H9 (cell line): ENCODE measurements around the gene PLXNA4. TPM values are rescaled to one million over a fixed set of nuclear protein-coding genes. Genes with fewer than 3 reads are reported as not detected.

Experiments
- DNase-seq: peaks from one replicate; pipeline ENCODE4 v3.0.0-alpha.2; 2017
- H2AFZ ChIP-seq: one replicate; pipeline ENCODE4 v1.6.1; 2013; ENCODE audit warnings: mild to moderate bottlenecking, low read length, control low read depth, moderate library complexity
- H2AK5ac ChIP-seq: 2 replicates; pipeline ENCODE4 v1.6.1; 2013; ENCODE audit warnings: low read length, control low read depth, mixed read lengths; ENCODE audit not compliant: insufficient read length
- H2BK120ac ChIP-seq: one replicate; pipeline ENCODE4 v1.6.1; 2013; ENCODE audit warnings: low read depth, mild to moderate bottlenecking, low read length, control low read depth, inconsistent platforms; ENCODE audit not compliant: poor library complexity, severe bottlenecking
- H2BK12ac ChIP-seq: 2 replicates; pipeline ENCODE4 v1.6.1; 2013; ENCODE audit warnings: low read length, control low read depth, mixed read lengths, low read depth; ENCODE audit not compliant: insufficient read length
- H2BK15ac ChIP-seq: 2 replicates; pipeline ENCODE4 v1.6.1; 2013; ENCODE audit warnings: low read depth, low read length, control low read depth
- H2BK20ac ChIP-seq: one replicate; pipeline ENCODE4 v1.6.1; 2013; ENCODE audit warnings: low read depth, mild to moderate bottlenecking, low read length, control low read depth, inconsistent platforms; ENCODE audit not compliant: poor library complexity, severe bottlenecking
- H2BK5ac ChIP-seq: 2 replicates; pipeline ENCODE4 v1.6.1; 2013; ENCODE audit warnings: low read length, control low read depth, mixed read lengths; ENCODE audit not compliant: insufficient read length
- H3K14ac ChIP-seq: 2 replicates; pipeline ENCODE4 v1.6.1; 2013; ENCODE audit warnings: low read length, control low read depth; ENCODE audit not compliant: insufficient read depth
- H3K18ac ChIP-seq: 2 replicates; pipeline ENCODE4 v1.6.1; 2013; ENCODE audit warnings: low read depth, mild to moderate bottlenecking, mixed read lengths, low read length, control low read depth; ENCODE audit not compliant: insufficient read length
- H3K23ac ChIP-seq: 2 replicates; pipeline ENCODE4 v1.6.1; 2013; ENCODE audit warnings: low read length, control low read depth, mixed read lengths, low read depth; ENCODE audit not compliant: insufficient read length
- H3K23me2 ChIP-seq: 2 replicates; pipeline ENCODE4 v1.6.1; 2013; ENCODE audit warnings: low read depth, mild to moderate bottlenecking, mixed read lengths, low read length, control low read depth; ENCODE audit not compliant: insufficient read length, poor library complexity, severe bottlenecking
- H3K27ac ChIP-seq: 2 replicates; pipeline ENCODE4 v1.5.1; 2013; ENCODE audit warnings: low read length, control low read depth, mixed read lengths, low read depth; ENCODE audit not compliant: insufficient read length
- H3K27me3 ChIP-seq: 2 replicates; pipeline ENCODE4 v1.6.1; 2013; ENCODE audit warnings: low read length, control low read depth, inconsistent platforms; ENCODE audit not compliant: insufficient read depth
- H3K4ac ChIP-seq: 2 replicates; pipeline ENCODE4 v1.6.1; 2013; ENCODE audit warnings: low read depth, mild to moderate bottlenecking, control low read depth, inconsistent platforms, low read length, moderate library complexity
- H3K4me1 ChIP-seq: 2 replicates; pipeline ENCODE4 v1.6.1; 2013; ENCODE audit warnings: low read length, control low read depth, inconsistent platforms; ENCODE audit not compliant: insufficient read depth
- H3K4me2 ChIP-seq: 2 replicates; pipeline ENCODE4 v1.6.1; 2013; ENCODE audit warnings: low read length, control low read depth, mixed read lengths; ENCODE audit not compliant: insufficient read length, insufficient read depth
- H3K56ac ChIP-seq: 2 replicates; pipeline ENCODE4 v1.6.1; 2013; ENCODE audit warnings: low read depth, mild to moderate bottlenecking, mixed read lengths, low read length, control low read depth; ENCODE audit not compliant: insufficient read length
- H3K79me1 ChIP-seq: 2 replicates; pipeline ENCODE4 v1.6.1; 2013; ENCODE audit warnings: low read depth, mild to moderate bottlenecking, moderate library complexity, low read length, control low read depth, inconsistent platforms; ENCODE audit not compliant: insufficient read depth, poor library complexity, severe bottlenecking
- H3K79me2 ChIP-seq: 2 replicates; pipeline ENCODE4 v1.6.1; 2013; ENCODE audit warnings: low read length, control low read depth, inconsistent platforms; ENCODE audit not compliant: insufficient read depth
- H3K9ac ChIP-seq: 2 replicates; pipeline ENCODE4 v1.6.1; 2013; ENCODE audit warnings: low read length, control low read depth, mixed read lengths; ENCODE audit not compliant: insufficient read length; ENCODE audit errors: extremely low read depth
- H3K9me3 ChIP-seq: one replicate; pipeline ENCODE4 v1.6.1; 2013; ENCODE audit warnings: low read depth, low read length, inconsistent platforms; ENCODE audit not compliant: control insufficient read depth
- H3T11ph ChIP-seq: one replicate; pipeline ENCODE4 v1.6.1; 2013; ENCODE audit warnings: mild to moderate bottlenecking, low read length, control low read depth, inconsistent platforms
- H4K20me1 ChIP-seq: one replicate; pipeline ENCODE4 v1.6.1; 2013; ENCODE audit not compliant: control insufficient read depth, insufficient read length, insufficient read depth
- H4K5ac ChIP-seq: 2 replicates; pipeline ENCODE4 v1.6.1; 2013; ENCODE audit warnings: low read depth, mild to moderate bottlenecking, mixed read lengths, low read length, control low read depth; ENCODE audit not compliant: insufficient read length
- H4K8ac ChIP-seq: replicated peaks from 2 replicates; pipeline ENCODE4 v1.6.1; 2013; ENCODE audit warnings: low read length, control low read depth, mixed read lengths, low read depth; ENCODE audit not compliant: insufficient read length
- H4K91ac ChIP-seq: 2 replicates; pipeline ENCODE4 v1.6.1; 2013; ENCODE audit warnings: low read depth, mild to moderate bottlenecking, moderate library complexity, mixed read lengths, low read length, control low read depth; ENCODE audit not compliant: insufficient read length
- H3K27ac Mint-ChIP-seq, 3 experiments: 2 replicates in 2 of 3; 3 replicates in 1 of 3; pipeline ENCODE4 v1.8.0; 2020 to 2021; ENCODE audit warnings: mixed read lengths in 3 of 3, mild to moderate bottlenecking in 1 of 3, moderate library complexity in 1 of 3
- H3K27me3 Mint-ChIP-seq: 2 replicates; pipeline ENCODE4 v1.8.0; 2021; ENCODE audit warnings: low read depth, mild to moderate bottlenecking, moderate library complexity, mixed read lengths
- H3K36me3 Mint-ChIP-seq, 3 experiments: 2 replicates in 2 of 3; 3 replicates in 1 of 3; pipeline ENCODE4 v1.8.0; 2020 to 2021; ENCODE audit warnings: low read depth in 3 of 3, mixed read lengths in 3 of 3; ENCODE audit not compliant: insufficient read depth in 1 of 3
- H3K4me1 Mint-ChIP-seq, 2 experiments: 2 replicates each; pipeline ENCODE4 v1.8.0; 2020; ENCODE audit warnings: mixed read lengths in 2 of 2
- H3K4me3 Mint-ChIP-seq, 2 experiments: 2 replicates in 1 of 2; 3 replicates in 1 of 2; pipeline ENCODE4 v1.8.0; 2020 to 2021; ENCODE audit warnings: mild to moderate bottlenecking in 2 of 2, mixed read lengths in 2 of 2, moderate library complexity in 1 of 2
- H3K9me3 Mint-ChIP-seq, 2 experiments: 2 replicates in 1 of 2; 3 replicates in 1 of 2; pipeline ENCODE4 v1.8.0; 2020; ENCODE audit warnings: mild to moderate bottlenecking in 2 of 2, mixed read lengths in 2 of 2, moderate library complexity in 1 of 2
- WGBS: extraction: QIAGEN DNeasy Blood & Tissue Kit; methylation state at CpG from one replicate; pipeline ENCODE4 v1.1.7; 2013; ENCODE audit warnings: missing lambda C conversion rate, low lambda C conversion rate, mixed read lengths; ENCODE audit not compliant: insufficient read length; ENCODE audit errors: extremely low coverage; 5-methylcytosine and 5-hydroxymethylcytosine counted together
- total RNA-seq: library from RNA; stranded (reverse); gene quantifications from 2 replicates; pipeline ENCODE4 v1.2.1, GENCODE V29; 2021
- TF ChIP-seq, protein P1 (sequence below): fragments of 200-600 bp; sonication (generic); conservative IDR thresholded peaks from 3 replicates; pipeline ENCODE4 v1.8.0; 2021; ENCODE audit warnings: antibody characterized with exemption, mild to moderate bottlenecking

The PLXNA4 gene
- total RNA-seq, 1 experiment from 2014 or later: 0.35 TPM

DNA sequence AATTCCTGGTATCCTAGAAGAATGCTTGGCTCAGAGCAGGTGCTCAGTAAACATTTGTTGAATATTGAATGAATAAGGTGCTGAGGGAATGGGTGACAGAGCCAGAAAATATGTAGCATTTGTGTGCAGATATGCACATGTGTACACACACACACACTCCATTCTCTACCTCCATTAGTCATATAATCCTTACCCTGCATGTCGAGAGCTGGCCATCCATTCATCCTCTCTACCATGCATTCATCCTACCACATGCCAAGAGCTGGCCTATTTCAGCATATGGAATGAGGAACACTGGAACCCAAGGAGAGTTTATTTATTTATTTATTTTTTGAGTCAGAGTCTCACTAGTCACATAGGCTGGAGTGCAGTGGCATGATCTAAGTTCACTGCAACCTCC, 284.8 kb downstream of the PLXNA4 start:
- Histone ChIP-seq H4K8ac (no peak overlapping the region), H3K27me3 (no peaks in the 10 kb centered on the region), H3K14ac (no peak overlapping the region), H3K9me3 (no peaks in the 10 kb centered on the region), H3K4me1 (no peaks in the 10 kb centered on the region), H2BK120ac (no peak overlapping the region), H2AK5ac (no peak overlapping the region), H3K79me1 (no peaks in the 10 kb centered on the region), H2BK20ac (no peak overlapping the region), H3T11ph (no peak overlapping the region), H3K4ac (no peak overlapping the region), H4K20me1 (no peaks in the 10 kb centered on the region), H3K23ac (no peak overlapping the region), H3K18ac (no peak overlapping the region), H2BK12ac (no peak overlapping the region), H2BK5ac (no peak overlapping the region), H2BK15ac (no peak overlapping the region), H4K91ac (no peak overlapping the region), H4K5ac (no peak overlapping the region), H2AFZ (no peak overlapping the region), H3K23me2 (no peaks in the 10 kb centered on the region), H3K56ac (no peak overlapping the region), H3K9ac (no peak overlapping the region), H3K79me2 (no peaks in the 10 kb centered on the region), H3K4me2 (no peak overlapping the region), H3K27ac (no peak overlapping the region)
- TF ChIP-seq, protein P1, sequence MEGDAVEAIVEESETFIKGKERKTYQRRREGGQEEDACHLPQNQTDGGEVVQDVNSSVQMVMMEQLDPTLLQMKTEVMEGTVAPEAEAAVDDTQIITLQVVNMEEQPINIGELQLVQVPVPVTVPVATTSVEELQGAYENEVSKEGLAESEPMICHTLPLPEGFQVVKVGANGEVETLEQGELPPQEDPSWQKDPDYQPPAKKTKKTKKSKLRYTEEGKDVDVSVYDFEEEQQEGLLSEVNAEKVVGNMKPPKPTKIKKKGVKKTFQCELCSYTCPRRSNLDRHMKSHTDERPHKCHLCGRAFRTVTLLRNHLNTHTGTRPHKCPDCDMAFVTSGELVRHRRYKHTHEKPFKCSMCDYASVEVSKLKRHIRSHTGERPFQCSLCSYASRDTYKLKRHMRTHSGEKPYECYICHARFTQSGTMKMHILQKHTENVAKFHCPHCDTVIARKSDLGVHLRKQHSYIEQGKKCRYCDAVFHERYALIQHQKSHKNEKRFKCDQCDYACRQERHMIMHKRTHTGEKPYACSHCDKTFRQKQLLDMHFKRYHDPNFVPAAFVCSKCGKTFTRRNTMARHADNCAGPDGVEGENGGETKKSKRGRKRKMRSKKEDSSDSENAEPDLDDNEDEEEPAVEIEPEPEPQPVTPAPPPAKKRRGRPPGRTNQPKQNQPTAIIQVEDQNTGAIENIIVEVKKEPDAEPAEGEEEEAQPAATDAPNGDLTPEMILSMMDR: no peak
- no peak overlapping the region for H3K4me3 Mint-ChIP-seq
- WGBS: no CpG with 5 or more reads among the region's 1 CpG
- no peaks in the 10 kb centered on the region for H3K36me3 Mint-ChIP-seq
- no peak for DNase-seq
- H3K27ac Mint-ChIP-seq: no peak overlapping the region
- H3K27me3 Mint-ChIP-seq: peaks cover 5% of the 10 kb centered on the region
- no peaks in the 10 kb centered on the region for H3K9me3 Mint-ChIP-seq
- peaks cover 4 to 6% of the 10 kb centered on the region in 2 experiments; a peak in 3 of 4 replicates for H3K4me1 Mint-ChIP-seq
